OCI-LY1 (cell line): ENCODE measurements around the gene SRGAP2C.
"Not testable (repeated sequence)": the region's sequence is repeated elsewhere in the genome, so short reads cannot be mapped to it uniquely, and the experiment has no call there.

Experiments
- H2AFZ ChIP-seq: fragments of 200-600 bp; sonication (generic), shearing (Covaris generic); 2 replicates; pipeline ENCODE4 v1.6.0; 2014; ENCODE audit warnings: antibody characterized with exemption, mild to moderate bottlenecking, low read length
- H3F3A ChIP-seq: fragments of 200-600 bp; sonication (generic), shearing (Covaris generic); 2 replicates; pipeline ENCODE4 v1.6.0; 2014; ENCODE audit warnings: mild to moderate bottlenecking, antibody characterized with exemption, low read length, moderate library complexity; ENCODE audit not compliant: insufficient read depth
- H3K27ac ChIP-seq: fragments of 200-600 bp; sonication (generic); 2 replicates; pipeline ENCODE4 v1.5.1; 2014; ENCODE audit warnings: low read length, mixed run types, mild to moderate bottlenecking, low read depth; ENCODE audit not compliant: poor library complexity, severe bottlenecking
- H3K27me3 ChIP-seq: fragments of 200-600 bp; sonication (generic); 2 replicates; pipeline ENCODE4 v1.6.0; 2014; ENCODE audit warnings: antibody characterized with exemption, mild to moderate bottlenecking, low read length, moderate library complexity; ENCODE audit not compliant: insufficient read depth
- H3K36me3 ChIP-seq: fragments of 200-600 bp; sonication (generic); 2 replicates; pipeline ENCODE4 v1.6.1; 2014; ENCODE audit warnings: mild to moderate bottlenecking, antibody characterized with exemption, low read length, moderate library complexity, mixed read lengths; ENCODE audit not compliant: insufficient read depth
- H3K4me1 ChIP-seq: fragments of 200-600 bp; sonication (generic); 2 replicates; pipeline ENCODE4 v1.5.1; 2014; ENCODE audit warnings: mild to moderate bottlenecking, low read length, moderate library complexity; ENCODE audit not compliant: insufficient read depth, severe bottlenecking
- H3K4me2 ChIP-seq: fragments of 200-600 bp; sonication (generic), shearing (Covaris generic); 2 replicates; pipeline ENCODE4 v1.6.1; 2014; ENCODE audit warnings: low read length
- H3K4me3 ChIP-seq: fragments of 200-600 bp; sonication (generic); 2 replicates; pipeline ENCODE4 v1.5.1; 2014; ENCODE audit warnings: low read length, low read depth, mild to moderate bottlenecking, mixed read lengths; ENCODE audit not compliant: poor library complexity, severe bottlenecking
- H3K79me2 ChIP-seq: fragments of 200-600 bp; shearing (Covaris generic); 2 replicates; pipeline ENCODE4 v1.6.1; 2016; ENCODE audit warnings: mixed run types, low read length, mixed read lengths; ENCODE audit not compliant: insufficient read depth
- H3K9ac ChIP-seq: fragments of 200-600 bp; sonication (generic), shearing (Covaris generic); 2 replicates; pipeline ENCODE4 v1.6.1; 2014; ENCODE audit warnings: mild to moderate bottlenecking, low read length, mixed read lengths
- H3K9me2 ChIP-seq: fragments of 200-600 bp; sonication (generic), shearing (Covaris generic); 2 replicates; pipeline ENCODE4 v1.6.1; 2014; ENCODE audit warnings: low read depth, mild to moderate bottlenecking, low read length, mixed read lengths
- H3K9me3 ChIP-seq: fragments of 200-600 bp; shearing (Covaris generic); 2 replicates; pipeline ENCODE4 v1.6.1; 2014; ENCODE audit warnings: low read length, mixed read lengths
- H4K20me1 ChIP-seq: fragments of 200-600 bp; sonication (generic), shearing (Covaris generic); 2 replicates; pipeline ENCODE4 v1.6.0; 2016; ENCODE audit warnings: mild to moderate bottlenecking, low read length; ENCODE audit not compliant: insufficient read depth

SRGAP2C gene

GRCh38 chr1:121208375-121208774 is 23.6 kb downstream of the SRGAP2C start:
- not testable (repeated sequence) for H3K27me3 ChIP-seq, H3K4me2 ChIP-seq, H4K20me1 ChIP-seq, H3K9ac ChIP-seq, H3K4me1 ChIP-seq, H3K9me3 ChIP-seq, H3K4me3 ChIP-seq, H3K27ac ChIP-seq, H3K79me2 ChIP-seq, H3K9me2 ChIP-seq, H3K36me3 ChIP-seq, H2AFZ ChIP-seq, H3F3A ChIP-seq

DNA sequence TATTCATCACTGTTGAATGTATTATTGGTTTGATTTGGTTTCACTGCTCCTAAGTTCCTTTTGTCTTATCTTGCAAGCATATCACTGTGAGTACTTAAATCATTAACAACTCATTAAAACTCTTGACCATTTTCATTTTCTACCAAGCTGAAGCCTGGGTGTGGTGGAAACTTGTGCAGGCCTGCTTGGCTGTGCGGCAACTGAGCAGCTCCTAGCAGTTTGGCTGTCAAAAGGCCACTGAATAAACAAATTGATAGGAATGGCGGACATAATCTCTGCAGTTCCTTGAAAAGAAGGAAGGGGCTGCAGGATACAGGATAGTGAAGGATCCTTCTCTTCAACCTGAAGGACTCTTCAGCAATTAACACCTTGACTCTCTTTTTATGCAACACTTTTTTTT is 26.0 kb downstream of the SRGAP2C start:
- H4K20me1 ChIP-seq, H3K9me2 ChIP-seq, H3K9ac ChIP-seq, H2AFZ ChIP-seq, H3K27me3 ChIP-seq, H3K4me2 ChIP-seq, H3K27ac ChIP-seq, H3F3A ChIP-seq, H3K9me3 ChIP-seq, H3K79me2 ChIP-seq, H3K36me3 ChIP-seq, H3K4me1 ChIP-seq, H3K4me3 ChIP-seq: not testable (repeated sequence)

GRCh38 chr1:121213491-121213890 is 28.7 kb downstream of the SRGAP2C start:
- H3K4me3 ChIP-seq, H3K27ac ChIP-seq, H4K20me1 ChIP-seq, H3K9me2 ChIP-seq, H3K36me3 ChIP-seq, H3K4me2 ChIP-seq, H3F3A ChIP-seq, H2AFZ ChIP-seq, H3K9ac ChIP-seq, H3K79me2 ChIP-seq, H3K9me3 ChIP-seq, H3K27me3 ChIP-seq, H3K4me1 ChIP-seq: not testable (repeated sequence)

- H3K9me3 ChIP-seq, H3K79me2 ChIP-seq: not testable (repeated sequence)
Measured at GRCh38 chr1:121214544-121215156, 29.9 kb downstream of the SRGAP2C start.

DNA sequence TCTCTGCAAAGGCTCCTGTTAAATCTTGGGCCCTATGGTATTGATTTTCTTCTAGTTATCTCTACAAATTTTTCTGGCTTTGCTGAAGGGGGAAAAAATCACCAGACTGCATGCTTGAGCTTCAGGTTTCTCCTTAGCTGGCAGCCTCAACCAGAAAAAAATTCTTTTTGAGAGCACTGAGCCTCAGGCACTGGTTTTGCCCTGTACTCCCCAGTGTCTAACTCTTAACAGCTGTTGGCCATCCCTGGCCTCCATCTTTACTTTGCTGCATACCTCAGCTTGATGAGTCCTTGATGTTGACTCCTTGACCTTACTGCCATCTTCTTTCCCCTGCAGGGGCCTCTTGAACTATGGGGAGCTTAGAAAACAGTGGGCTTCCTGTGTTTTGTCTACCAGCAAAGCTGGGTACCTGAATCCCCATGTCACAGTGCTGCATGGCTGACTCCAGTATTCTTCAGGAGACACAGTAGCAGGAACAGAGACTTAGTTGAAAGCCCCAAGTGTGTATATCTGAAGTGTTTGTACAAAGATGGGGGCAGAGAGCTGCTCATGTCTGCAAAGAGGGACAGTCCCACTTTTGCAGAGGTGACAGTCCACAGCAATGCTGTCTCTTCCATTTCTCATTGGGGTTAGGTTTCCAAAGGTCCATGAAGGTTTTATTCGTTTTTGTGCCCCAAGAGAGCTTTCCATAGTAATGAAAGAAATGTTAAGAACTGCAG is 31.1 kb downstream of the SRGAP2C start:
- not testable (repeated sequence) for H3K79me2 ChIP-seq, H3K4me1 ChIP-seq, H3K36me3 ChIP-seq, H3K27me3 ChIP-seq, H2AFZ ChIP-seq, H3K4me3 ChIP-seq, H3K9ac ChIP-seq, H3K9me2 ChIP-seq, H3F3A ChIP-seq, H3K9me3 ChIP-seq, H3K27ac ChIP-seq, H4K20me1 ChIP-seq, H3K4me2 ChIP-seq

More at GRCh38 chr1:121214544-121215156, 29.9 kb downstream of the SRGAP2C start:
- not testable (repeated sequence) for H3K27me3 ChIP-seq, H3K4me2 ChIP-seq, H3F3A ChIP-seq, H3K36me3 ChIP-seq, H4K20me1 ChIP-seq, H2AFZ ChIP-seq, H3K9me2 ChIP-seq, H3K27ac ChIP-seq, H3K4me3 ChIP-seq, H3K9ac ChIP-seq, H3K4me1 ChIP-seq

DNA sequence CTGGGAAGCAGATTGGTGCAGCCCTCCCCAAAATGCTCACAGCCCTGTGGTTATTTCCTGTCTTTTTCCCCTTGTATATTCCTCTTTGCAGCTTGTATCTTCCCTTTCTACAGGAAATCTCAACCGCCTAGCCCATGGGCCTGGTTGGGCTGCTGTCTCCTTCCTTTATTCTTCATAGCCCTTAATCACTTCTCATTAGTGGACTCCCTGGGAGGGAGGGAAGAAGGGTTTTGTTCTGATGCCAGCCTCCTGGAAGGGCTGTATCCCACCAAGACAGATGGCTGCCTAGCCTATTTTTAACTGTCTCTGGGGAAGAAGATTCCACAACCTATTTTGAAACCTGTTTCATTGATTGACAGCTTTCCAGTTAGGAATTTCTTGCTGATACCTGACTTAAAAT is 31.9 kb downstream of the SRGAP2C start:
- not testable (repeated sequence) for H4K20me1 ChIP-seq, H3K9me3 ChIP-seq, H3K4me3 ChIP-seq, H2AFZ ChIP-seq, H3K9me2 ChIP-seq, H3K4me1 ChIP-seq, H3K36me3 ChIP-seq, H3K79me2 ChIP-seq, H3K4me2 ChIP-seq, H3K9ac ChIP-seq, H3F3A ChIP-seq, H3K27me3 ChIP-seq, H3K27ac ChIP-seq

DNA sequence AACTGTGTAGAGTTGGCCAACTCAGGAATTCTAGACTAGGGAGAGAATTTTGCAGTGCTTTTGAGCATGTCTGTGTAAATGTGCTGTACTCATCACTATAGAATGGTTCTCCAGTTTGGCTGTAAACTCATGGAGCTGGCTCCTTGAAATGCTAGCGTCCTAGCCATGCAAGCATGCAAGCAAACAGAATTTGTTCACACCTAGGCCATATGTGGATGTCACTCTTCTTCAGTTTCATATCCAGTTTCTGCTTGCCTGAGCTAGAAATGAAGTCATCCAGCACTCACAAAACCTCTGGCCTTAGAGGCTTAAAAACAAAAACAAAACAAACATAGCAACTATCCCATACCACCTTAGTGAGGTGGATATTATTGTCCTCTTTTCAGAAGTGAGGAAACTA is 37.0 kb downstream of the SRGAP2C start:
- not testable (repeated sequence) for H2AFZ ChIP-seq, H3K9me3 ChIP-seq, H3K9me2 ChIP-seq, H3K79me2 ChIP-seq, H3K27me3 ChIP-seq, H3K27ac ChIP-seq, H4K20me1 ChIP-seq, H3K9ac ChIP-seq, H3K4me1 ChIP-seq, H3K4me3 ChIP-seq, H3K4me2 ChIP-seq, H3F3A ChIP-seq, H3K36me3 ChIP-seq

GRCh38 chr1:121224714-121225113 is 39.9 kb downstream of the SRGAP2C start:
- not testable (repeated sequence) for H3K27ac ChIP-seq

More at GRCh38 chr1:121224714-121225113, 39.9 kb downstream of the SRGAP2C start:
- not testable (repeated sequence) for H3K4me1 ChIP-seq, H3K36me3 ChIP-seq, H3K4me3 ChIP-seq, H3K9ac ChIP-seq, H3K9me2 ChIP-seq, H3K79me2 ChIP-seq, H3F3A ChIP-seq, H2AFZ ChIP-seq, H3K4me2 ChIP-seq, H3K27me3 ChIP-seq, H3K9me3 ChIP-seq, H4K20me1 ChIP-seq
